H9 (cell line): ENCODE results near the gene PCSK6. TPM values are rescaled to one million over a fixed set of nuclear protein-coding genes. Genes with fewer than 3 reads are reported as not detected.
A peak's percentile ranks its signal among the peaks of the same experiment; 100 is the strongest.

Source experiments
- DNase-seq: peaks from one replicate; pipeline ENCODE4 v3.0.0-alpha.2; 2017
- H2AFZ ChIP-seq: one replicate; pipeline ENCODE4 v1.6.1; 2013; ENCODE audit warnings: mild to moderate bottlenecking, low read length, control low read depth, moderate library complexity
- H2AK5ac ChIP-seq: 2 replicates; pipeline ENCODE4 v1.6.1; 2013; ENCODE audit warnings: low read length, control low read depth, mixed read lengths; ENCODE audit not compliant: insufficient read length
- H2BK120ac ChIP-seq: one replicate; pipeline ENCODE4 v1.6.1; 2013; ENCODE audit warnings: low read depth, mild to moderate bottlenecking, low read length, control low read depth, inconsistent platforms; ENCODE audit not compliant: poor library complexity, severe bottlenecking
- H2BK12ac ChIP-seq: 2 replicates; pipeline ENCODE4 v1.6.1; 2013; ENCODE audit warnings: low read length, control low read depth, mixed read lengths, low read depth; ENCODE audit not compliant: insufficient read length
- H2BK15ac ChIP-seq: 2 replicates; pipeline ENCODE4 v1.6.1; 2013; ENCODE audit warnings: low read depth, low read length, control low read depth
- H2BK20ac ChIP-seq: one replicate; pipeline ENCODE4 v1.6.1; 2013; ENCODE audit warnings: low read depth, mild to moderate bottlenecking, low read length, control low read depth, inconsistent platforms; ENCODE audit not compliant: poor library complexity, severe bottlenecking
- H2BK5ac ChIP-seq: 2 replicates; pipeline ENCODE4 v1.6.1; 2013; ENCODE audit warnings: low read length, control low read depth, mixed read lengths; ENCODE audit not compliant: insufficient read length
- H3K14ac ChIP-seq: 2 replicates; pipeline ENCODE4 v1.6.1; 2013; ENCODE audit warnings: low read length, control low read depth; ENCODE audit not compliant: insufficient read depth
- H3K18ac ChIP-seq: 2 replicates; pipeline ENCODE4 v1.6.1; 2013; ENCODE audit warnings: low read depth, mild to moderate bottlenecking, mixed read lengths, low read length, control low read depth; ENCODE audit not compliant: insufficient read length
- H3K23ac ChIP-seq: 2 replicates; pipeline ENCODE4 v1.6.1; 2013; ENCODE audit warnings: low read length, control low read depth, mixed read lengths, low read depth; ENCODE audit not compliant: insufficient read length
- H3K23me2 ChIP-seq: 2 replicates; pipeline ENCODE4 v1.6.1; 2013; ENCODE audit warnings: low read depth, mild to moderate bottlenecking, mixed read lengths, low read length, control low read depth; ENCODE audit not compliant: insufficient read length, poor library complexity, severe bottlenecking
- H3K27ac ChIP-seq: 2 replicates; pipeline ENCODE4 v1.5.1; 2013; ENCODE audit warnings: low read length, control low read depth, mixed read lengths, low read depth; ENCODE audit not compliant: insufficient read length
- H3K27me3 ChIP-seq: 2 replicates; pipeline ENCODE4 v1.6.1; 2013; ENCODE audit warnings: low read length, control low read depth, inconsistent platforms; ENCODE audit not compliant: insufficient read depth
- H3K4ac ChIP-seq: 2 replicates; pipeline ENCODE4 v1.6.1; 2013; ENCODE audit warnings: low read depth, mild to moderate bottlenecking, control low read depth, inconsistent platforms, low read length, moderate library complexity
- H3K4me1 ChIP-seq: 2 replicates; pipeline ENCODE4 v1.6.1; 2013; ENCODE audit warnings: low read length, control low read depth, inconsistent platforms; ENCODE audit not compliant: insufficient read depth
- H3K4me2 ChIP-seq: 2 replicates; pipeline ENCODE4 v1.6.1; 2013; ENCODE audit warnings: low read length, control low read depth, mixed read lengths; ENCODE audit not compliant: insufficient read length, insufficient read depth
- H3K56ac ChIP-seq: 2 replicates; pipeline ENCODE4 v1.6.1; 2013; ENCODE audit warnings: low read depth, mild to moderate bottlenecking, mixed read lengths, low read length, control low read depth; ENCODE audit not compliant: insufficient read length
- H3K79me1 ChIP-seq: 2 replicates; pipeline ENCODE4 v1.6.1; 2013; ENCODE audit warnings: low read depth, mild to moderate bottlenecking, moderate library complexity, low read length, control low read depth, inconsistent platforms; ENCODE audit not compliant: insufficient read depth, poor library complexity, severe bottlenecking
- H3K79me2 ChIP-seq: 2 replicates; pipeline ENCODE4 v1.6.1; 2013; ENCODE audit warnings: low read length, control low read depth, inconsistent platforms; ENCODE audit not compliant: insufficient read depth
- H3K9ac ChIP-seq: 2 replicates; pipeline ENCODE4 v1.6.1; 2013; ENCODE audit warnings: low read length, control low read depth, mixed read lengths; ENCODE audit not compliant: insufficient read length; ENCODE audit errors: extremely low read depth
- H3K9me3 ChIP-seq: one replicate; pipeline ENCODE4 v1.6.1; 2013; ENCODE audit warnings: low read depth, low read length, inconsistent platforms; ENCODE audit not compliant: control insufficient read depth
- H3T11ph ChIP-seq: one replicate; pipeline ENCODE4 v1.6.1; 2013; ENCODE audit warnings: mild to moderate bottlenecking, low read length, control low read depth, inconsistent platforms
- H4K20me1 ChIP-seq: one replicate; pipeline ENCODE4 v1.6.1; 2013; ENCODE audit not compliant: control insufficient read depth, insufficient read length, insufficient read depth
- H4K5ac ChIP-seq: 2 replicates; pipeline ENCODE4 v1.6.1; 2013; ENCODE audit warnings: low read depth, mild to moderate bottlenecking, mixed read lengths, low read length, control low read depth; ENCODE audit not compliant: insufficient read length
- H4K8ac ChIP-seq: replicated peaks from 2 replicates; pipeline ENCODE4 v1.6.1; 2013; ENCODE audit warnings: low read length, control low read depth, mixed read lengths, low read depth; ENCODE audit not compliant: insufficient read length
- H4K91ac ChIP-seq: 2 replicates; pipeline ENCODE4 v1.6.1; 2013; ENCODE audit warnings: low read depth, mild to moderate bottlenecking, moderate library complexity, mixed read lengths, low read length, control low read depth; ENCODE audit not compliant: insufficient read length
- H3K27ac Mint-ChIP-seq, 3 experiments: 2 replicates in 2 of 3; 3 replicates in 1 of 3; pipeline ENCODE4 v1.8.0; 2020 to 2021; ENCODE audit warnings: mixed read lengths in 3 of 3, mild to moderate bottlenecking in 1 of 3, moderate library complexity in 1 of 3
- H3K27me3 Mint-ChIP-seq: 2 replicates; pipeline ENCODE4 v1.8.0; 2021; ENCODE audit warnings: low read depth, mild to moderate bottlenecking, moderate library complexity, mixed read lengths
- H3K36me3 Mint-ChIP-seq, 3 experiments: 2 replicates in 2 of 3; 3 replicates in 1 of 3; pipeline ENCODE4 v1.8.0; 2020 to 2021; ENCODE audit warnings: low read depth in 3 of 3, mixed read lengths in 3 of 3; ENCODE audit not compliant: insufficient read depth in 1 of 3
- H3K4me1 Mint-ChIP-seq, 2 experiments: 2 replicates each; pipeline ENCODE4 v1.8.0; 2020; ENCODE audit warnings: mixed read lengths in 2 of 2
- H3K4me3 Mint-ChIP-seq, 2 experiments: 2 replicates in 1 of 2; 3 replicates in 1 of 2; pipeline ENCODE4 v1.8.0; 2020 to 2021; ENCODE audit warnings: mild to moderate bottlenecking in 2 of 2, mixed read lengths in 2 of 2, moderate library complexity in 1 of 2
- H3K9me3 Mint-ChIP-seq, 2 experiments: 2 replicates in 1 of 2; 3 replicates in 1 of 2; pipeline ENCODE4 v1.8.0; 2020; ENCODE audit warnings: mild to moderate bottlenecking in 2 of 2, mixed read lengths in 2 of 2, moderate library complexity in 1 of 2
- WGBS: extraction: QIAGEN DNeasy Blood & Tissue Kit; methylation state at CpG from one replicate; pipeline ENCODE4 v1.1.7; 2013; ENCODE audit warnings: missing lambda C conversion rate, low lambda C conversion rate, mixed read lengths; ENCODE audit not compliant: insufficient read length; ENCODE audit errors: extremely low coverage; 5-methylcytosine and 5-hydroxymethylcytosine counted together
- total RNA-seq: library from RNA; stranded (reverse); gene quantifications from 2 replicates; pipeline ENCODE4 v1.2.1, GENCODE V29; 2021
- TF ChIP-seq, protein P1 (sequence below): fragments of 200-600 bp; sonication (generic); conservative IDR thresholded peaks from 3 replicates; pipeline ENCODE4 v1.8.0; 2021; ENCODE audit warnings: antibody characterized with exemption, mild to moderate bottlenecking

The PCSK6 gene
- total RNA-seq, 1 experiment from 2014 or later: 4.0 TPM

DNA sequence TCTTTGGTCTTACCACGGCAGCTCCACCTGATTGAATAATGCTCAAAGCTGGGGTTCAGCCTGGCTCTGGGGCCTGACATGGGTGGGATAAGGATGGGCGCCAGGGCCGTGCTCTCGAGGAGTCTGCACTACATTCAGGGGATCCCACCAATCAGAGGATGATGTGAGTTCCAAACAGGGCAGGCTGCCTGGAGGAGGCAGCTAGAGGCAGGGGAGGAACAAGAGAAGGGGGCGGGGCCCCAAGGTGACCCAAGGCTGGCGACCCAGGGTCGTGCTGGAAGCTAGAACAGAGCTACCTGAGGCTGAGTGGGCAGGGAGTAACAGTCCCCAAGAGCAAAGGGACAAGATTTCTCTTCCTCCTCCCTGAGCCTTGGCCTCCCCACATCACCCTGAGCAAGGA, 56.1 kb downstream of the PCSK6 start:
- no peak overlapping the region for H2BK120ac ChIP-seq
- DNase-seq: peak; percentile 61
- H3K79me2 ChIP-seq: no peaks in the 10 kb centered on the region
- H3K4me1 ChIP-seq: no peaks in the 10 kb centered on the region
- no peak overlapping the region for H3K56ac ChIP-seq
- no peaks in the 10 kb centered on the region for H3K27me3 ChIP-seq
- no peak overlapping the region for H2BK15ac ChIP-seq
- H3K27ac Mint-ChIP-seq: no peak overlapping the region; a peak in 1 of 7 replicates
- no peak overlapping the region for H2BK5ac ChIP-seq
- H3K4me3 Mint-ChIP-seq: no peak overlapping the region
- H3K9me3 ChIP-seq: no peaks in the 10 kb centered on the region
- no peak overlapping the region for H2BK20ac ChIP-seq
- no peak overlapping the region for H2AK5ac ChIP-seq
- H3K79me1 ChIP-seq: no peaks in the 10 kb centered on the region
- H3T11ph ChIP-seq: no peak overlapping the region
- no peak overlapping the region for H3K4ac ChIP-seq
- no peak overlapping the region for H4K5ac ChIP-seq
- peak overlapping the region; percentile 23; the same call in 1 of the 2 replicates for H3K14ac ChIP-seq
- no peak overlapping the region for H4K8ac ChIP-seq
- no peaks in the 10 kb centered on the region for H3K36me3 Mint-ChIP-seq
- peaks cover 32 to 38% of the 10 kb centered on the region in 2 experiments for H3K4me1 Mint-ChIP-seq
- peaks cover 32% of the 10 kb centered on the region for H3K27me3 Mint-ChIP-seq
- H3K23me2 ChIP-seq: no peaks in the 10 kb centered on the region
- H2AFZ ChIP-seq: no peak overlapping the region
- H4K91ac ChIP-seq: no peak overlapping the region
- TF ChIP-seq, protein P1, sequence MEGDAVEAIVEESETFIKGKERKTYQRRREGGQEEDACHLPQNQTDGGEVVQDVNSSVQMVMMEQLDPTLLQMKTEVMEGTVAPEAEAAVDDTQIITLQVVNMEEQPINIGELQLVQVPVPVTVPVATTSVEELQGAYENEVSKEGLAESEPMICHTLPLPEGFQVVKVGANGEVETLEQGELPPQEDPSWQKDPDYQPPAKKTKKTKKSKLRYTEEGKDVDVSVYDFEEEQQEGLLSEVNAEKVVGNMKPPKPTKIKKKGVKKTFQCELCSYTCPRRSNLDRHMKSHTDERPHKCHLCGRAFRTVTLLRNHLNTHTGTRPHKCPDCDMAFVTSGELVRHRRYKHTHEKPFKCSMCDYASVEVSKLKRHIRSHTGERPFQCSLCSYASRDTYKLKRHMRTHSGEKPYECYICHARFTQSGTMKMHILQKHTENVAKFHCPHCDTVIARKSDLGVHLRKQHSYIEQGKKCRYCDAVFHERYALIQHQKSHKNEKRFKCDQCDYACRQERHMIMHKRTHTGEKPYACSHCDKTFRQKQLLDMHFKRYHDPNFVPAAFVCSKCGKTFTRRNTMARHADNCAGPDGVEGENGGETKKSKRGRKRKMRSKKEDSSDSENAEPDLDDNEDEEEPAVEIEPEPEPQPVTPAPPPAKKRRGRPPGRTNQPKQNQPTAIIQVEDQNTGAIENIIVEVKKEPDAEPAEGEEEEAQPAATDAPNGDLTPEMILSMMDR: no peak
- no CpG with 5 or more reads among the region's 7 CpGs for WGBS
- H3K4me2 ChIP-seq: no peak overlapping the region
- no peak overlapping the region for H3K9ac ChIP-seq
- no peak overlapping the region for H3K18ac ChIP-seq
- H2BK12ac ChIP-seq: no peak overlapping the region
- H3K23ac ChIP-seq: no peak overlapping the region
- no peaks in the 10 kb centered on the region for H4K20me1 ChIP-seq
- no peak overlapping the region for H3K27ac ChIP-seq
- no peaks in the 10 kb centered on the region for H3K9me3 Mint-ChIP-seq
